Dendritic cell treated with granulocyte-macrophage colony-stimulating factor and Interleukin-4, amounts not matched to agents 40 ng/mL and 50 ng/mL, for 4 days (primary cell): ENCODE measurements around the gene TMEM229A.
"Not testable (repeated sequence)": the region's sequence is repeated elsewhere in the genome, so short reads cannot be mapped to it uniquely, and the experiment has no call there.

Experiments used
- H3K27ac Mint-ChIP-seq: one replicate; pipeline ENCODE4 v1.8.0; 2022; ENCODE audit warnings: mild to moderate bottlenecking, mixed read lengths
- H3K27me3 Mint-ChIP-seq: one replicate; pipeline ENCODE4 v1.8.0; 2022; ENCODE audit warnings: mild to moderate bottlenecking, mixed read lengths
- H3K36me3 Mint-ChIP-seq: one replicate; pipeline ENCODE4 v1.8.0; 2022; ENCODE audit warnings: low read depth, mixed read lengths
- H3K4me1 Mint-ChIP-seq: one replicate; pipeline ENCODE4 v1.8.0; 2022; ENCODE audit warnings: low read depth, mixed read lengths
- H3K4me3 Mint-ChIP-seq: one replicate; pipeline ENCODE4 v1.8.0; 2022; ENCODE audit warnings: mild to moderate bottlenecking, moderate library complexity, mixed read lengths
- H3K9me3 Mint-ChIP-seq: one replicate; pipeline ENCODE4 v1.8.0; 2022; ENCODE audit warnings: mixed read lengths
- intact Hi-C: fragments of 100-400 bp; cut with micrococcal nuclease; formaldehyde crosslinking; loops from one replicate; pipeline ENCODE4 v1.15.0; 2022

The TMEM229A gene

DNA sequence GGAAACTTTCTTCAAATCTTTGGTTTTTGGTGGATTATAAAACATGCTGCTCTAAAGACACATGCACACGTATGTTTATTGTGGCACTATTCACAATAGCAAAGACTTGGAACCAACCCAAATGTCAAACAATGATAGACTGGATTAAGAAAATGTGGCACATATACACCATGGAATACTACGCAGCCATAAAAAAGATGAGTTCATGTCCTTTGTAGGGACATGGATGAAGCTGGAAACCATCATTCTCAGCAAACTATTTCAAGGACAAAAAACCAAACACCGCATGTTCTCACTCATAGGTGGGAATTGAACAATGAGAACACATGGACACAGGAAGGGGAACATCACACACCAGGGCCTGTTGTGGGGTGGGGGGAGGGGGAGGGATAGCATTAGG lies 8.5 kb downstream of the TMEM229A start:
- H3K9me3 Mint-ChIP-seq, H3K4me1 Mint-ChIP-seq, intact Hi-C loops, H3K36me3 Mint-ChIP-seq, H3K27me3 Mint-ChIP-seq, H3K4me3 Mint-ChIP-seq, H3K27ac Mint-ChIP-seq: not testable (repeated sequence)

DNA sequence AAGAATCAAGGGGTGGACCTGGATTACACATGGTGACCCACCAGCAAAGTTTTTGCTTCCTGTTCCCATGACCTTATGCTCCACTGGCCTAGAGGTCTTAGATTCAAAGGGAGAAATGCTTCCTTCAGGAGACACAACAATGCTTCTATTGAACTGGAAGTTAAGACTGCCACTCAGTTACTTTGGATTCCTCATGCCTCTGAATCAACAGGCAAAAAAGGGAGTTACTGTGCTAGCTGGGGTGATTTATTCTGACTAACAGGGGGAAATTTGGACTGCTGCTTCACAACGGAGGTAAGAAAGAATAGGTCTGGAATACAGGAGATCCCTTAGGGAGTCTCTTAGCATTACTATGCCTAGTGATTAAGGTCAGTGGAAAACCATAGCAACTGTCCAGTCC lies 10.3 kb downstream of the TMEM229A start:
- Mint-ChIP-seq H3K36me3 (no peaks in the 10 kb centered on the region), H3K4me3 (no peak overlapping the region), H3K4me1 (no peaks in the 10 kb centered on the region), H3K27ac (no peak overlapping the region), H3K9me3 (no peaks in the 10 kb centered on the region), H3K27me3 (no peaks in the 10 kb centered on the region)
- intact Hi-C loops, result no loop called here

DNA sequence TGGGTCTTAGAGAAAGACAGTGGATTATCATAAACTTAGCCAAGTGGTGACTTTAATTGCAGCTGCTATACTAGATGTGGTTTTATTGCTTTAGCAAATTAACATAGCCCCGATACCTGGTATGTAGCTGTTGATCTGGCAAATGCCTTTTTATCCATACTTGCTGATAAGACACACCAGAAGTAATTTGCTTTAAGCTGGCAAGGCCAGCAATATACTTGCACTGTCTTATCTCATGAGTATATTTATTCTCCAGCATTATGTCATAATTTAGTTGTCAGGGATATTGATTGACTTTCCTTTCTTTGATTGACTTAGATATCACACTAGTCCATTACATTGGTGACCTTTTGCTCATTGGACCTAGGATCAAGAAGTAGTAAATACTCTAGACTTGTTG lies 12.8 kb downstream of the TMEM229A start:
- Mint-ChIP-seq H3K27me3 (no peaks in the 10 kb centered on the region), H3K4me1 (no peaks in the 10 kb centered on the region), H3K36me3 (no peaks in the 10 kb centered on the region), H3K27ac (no peak overlapping the region), H3K9me3 (no peaks in the 10 kb centered on the region), H3K4me3 (no peak overlapping the region)
- intact Hi-C loops, result no loop called here

DNA sequence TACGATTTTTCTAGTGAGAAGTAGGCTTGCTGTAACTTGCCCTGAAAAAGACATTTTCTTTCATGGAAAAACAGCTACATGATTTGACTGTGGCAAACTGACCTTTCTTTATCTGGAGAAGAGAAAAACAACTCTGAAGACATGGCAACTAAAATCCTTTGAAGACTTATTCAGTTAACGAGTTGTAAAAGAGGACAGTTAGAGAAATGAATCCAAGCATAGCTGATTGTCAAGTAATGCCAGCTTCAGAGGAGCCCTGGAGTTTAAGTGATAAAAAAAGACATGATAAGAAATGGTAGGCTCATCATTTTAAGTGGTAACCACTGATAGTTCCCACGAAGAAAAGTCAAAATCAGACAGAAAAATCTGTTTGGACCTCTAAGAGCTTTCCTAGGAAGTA lies 19.6 kb downstream of the TMEM229A start:
- intact Hi-C loops, result no loop called here
- Mint-ChIP-seq H3K36me3 (no peaks in the 10 kb centered on the region), H3K9me3 (no peaks in the 10 kb centered on the region), H3K27me3 (no peaks in the 10 kb centered on the region), H3K27ac (no peak overlapping the region), H3K4me1 (no peaks in the 10 kb centered on the region), H3K4me3 (no peak overlapping the region)

DNA sequence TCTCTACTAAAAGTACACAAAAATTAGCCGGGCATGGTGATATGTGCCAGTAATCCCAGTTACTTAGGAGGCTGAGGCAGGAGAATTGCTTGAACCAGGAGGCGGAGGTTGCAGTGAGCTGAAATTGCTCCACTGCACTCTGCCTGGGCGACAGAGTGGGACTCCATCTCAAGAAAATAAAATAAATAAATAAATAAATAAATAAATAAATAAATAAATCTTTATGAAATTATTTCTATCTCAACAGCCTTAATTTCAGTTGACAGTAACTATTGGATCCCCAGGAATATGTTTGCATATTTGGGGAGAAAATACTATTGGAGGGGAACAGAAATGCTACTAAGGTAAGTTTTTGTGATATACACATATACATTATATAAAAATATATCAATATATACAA lies 20.0 kb downstream of the TMEM229A start:
- H3K4me1 Mint-ChIP-seq, result no peaks in the 10 kb centered on the region
- H3K4me3 Mint-ChIP-seq, result no peak overlapping the region
- intact Hi-C loops, result no loop called here
- H3K9me3 Mint-ChIP-seq, result no peaks in the 10 kb centered on the region
- H3K27me3 Mint-ChIP-seq, result no peaks in the 10 kb centered on the region
- H3K36me3 Mint-ChIP-seq, result no peaks in the 10 kb centered on the region
- no peak overlapping the region for H3K27ac Mint-ChIP-seq

DNA sequence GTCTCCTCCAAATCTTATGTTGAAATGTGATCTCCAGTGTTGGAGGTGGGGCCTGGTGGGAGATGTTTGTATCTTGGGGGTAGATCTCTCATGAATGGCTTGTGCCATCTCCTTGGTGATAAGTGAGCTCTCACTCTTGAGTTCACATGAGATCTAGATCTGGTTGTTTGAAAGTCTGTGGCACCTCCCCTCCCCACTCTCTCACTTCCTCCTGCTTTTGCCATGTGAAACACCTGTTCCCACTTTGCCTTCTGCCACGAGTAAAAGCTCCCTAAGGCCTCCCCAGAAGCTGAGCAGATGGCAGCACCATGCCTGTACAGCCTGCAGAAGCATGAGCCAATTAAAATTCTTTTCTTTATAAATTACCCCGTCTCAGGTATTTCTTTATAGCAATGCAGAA lies 23.5 kb downstream of the TMEM229A start:
- no peaks in the 10 kb centered on the region for H3K4me1 Mint-ChIP-seq
- no peaks in the 10 kb centered on the region for H3K27me3 Mint-ChIP-seq
- no peak overlapping the region for H3K4me3 Mint-ChIP-seq
- H3K9me3 Mint-ChIP-seq, result no peaks in the 10 kb centered on the region
- intact Hi-C loops, result no loop called here
- no peak overlapping the region for H3K27ac Mint-ChIP-seq
- no peaks in the 10 kb centered on the region for H3K36me3 Mint-ChIP-seq

DNA sequence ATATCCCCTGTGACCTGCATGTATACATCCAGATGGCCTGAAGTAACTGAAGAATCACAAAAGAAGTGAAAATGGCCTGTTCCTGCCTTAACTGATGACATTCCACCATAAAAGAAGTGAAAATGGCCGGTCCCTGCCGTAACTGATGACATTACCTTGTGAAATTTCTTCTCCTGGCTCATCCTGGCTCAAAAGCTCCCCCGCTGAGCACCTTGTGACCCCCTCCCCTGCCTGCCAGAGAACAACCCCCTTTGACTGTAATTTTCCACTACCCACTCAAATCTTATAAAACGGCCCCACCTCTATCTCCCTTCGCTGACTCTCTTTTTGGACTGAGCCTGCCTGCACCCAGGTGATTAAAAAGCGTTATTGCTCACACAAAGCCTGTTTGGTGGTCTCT lies 24.6 kb downstream of the TMEM229A start:
- H3K9me3 Mint-ChIP-seq, H3K27ac Mint-ChIP-seq, H3K4me3 Mint-ChIP-seq, H3K36me3 Mint-ChIP-seq, H3K27me3 Mint-ChIP-seq, H3K4me1 Mint-ChIP-seq, intact Hi-C loops: not testable (repeated sequence)

DNA sequence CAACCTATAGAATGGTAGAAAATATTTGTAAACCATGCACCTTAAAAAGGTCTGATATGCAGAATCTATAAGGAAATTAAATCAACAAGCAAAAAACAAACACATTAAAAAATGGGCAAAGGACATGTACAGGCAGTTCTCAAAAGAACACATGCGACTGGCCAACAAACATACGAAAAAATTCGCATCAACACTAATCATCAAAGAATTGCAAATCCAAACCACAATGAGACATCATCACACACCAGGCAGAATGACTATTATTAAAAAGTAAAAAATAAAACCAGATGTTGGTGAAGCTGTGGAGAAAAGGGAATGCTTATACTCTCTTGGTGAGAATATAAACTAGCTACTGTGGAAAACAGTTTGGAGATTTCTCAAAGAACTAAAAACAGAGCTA lies 33.2 kb downstream of the TMEM229A start:
- Mint-ChIP-seq H3K4me3 (no peak overlapping the region), H3K9me3 (peaks cover 27% of the 10 kb centered on the region), H3K36me3 (no peaks in the 10 kb centered on the region), H3K4me1 (no peaks in the 10 kb centered on the region), H3K27ac (no peak overlapping the region), H3K27me3 (no peaks in the 10 kb centered on the region)
- intact Hi-C loops, result no loop called here

- Mint-ChIP-seq H3K27ac (no peak overlapping the region), H3K4me1 (no peaks in the 10 kb centered on the region), H3K4me3 (no peak overlapping the region), H3K36me3 (no peaks in the 10 kb centered on the region), H3K9me3 (peaks cover 24% of the 10 kb centered on the region), H3K27me3 (no peaks in the 10 kb centered on the region)
- intact Hi-C loops, result no loop called here
Measured at GRCh38 chr7:123998921-123999320, 33.9 kb downstream of the TMEM229A start.

- no peaks in the 10 kb centered on the region for H3K36me3 Mint-ChIP-seq
- H3K9me3 Mint-ChIP-seq, result peaks cover 18% of the 10 kb centered on the region
- H3K27ac Mint-ChIP-seq, result no peak overlapping the region
- H3K4me3 Mint-ChIP-seq, result no peak overlapping the region
- intact Hi-C loops, result no loop called here
- no peaks in the 10 kb centered on the region for H3K4me1 Mint-ChIP-seq
- no peaks in the 10 kb centered on the region for H3K27me3 Mint-ChIP-seq
Measured at GRCh38 chr7:123996327-123996625, 36.6 kb downstream of the TMEM229A start.

GRCh38 chr7:123995617-123996326 lies 37.1 kb downstream of the TMEM229A start:
- H3K9me3 Mint-ChIP-seq, result peaks cover 18% of the 10 kb centered on the region

GRCh38 chr7:123994449-123994848 lies 38.4 kb downstream of the TMEM229A start:
- intact Hi-C loops, result no loop called here
- Mint-ChIP-seq H3K9me3 (peaks cover 27% of the 10 kb centered on the region), H3K4me3 (no peak overlapping the region), H3K27ac (no peak overlapping the region), H3K36me3 (no peaks in the 10 kb centered on the region), H3K4me1 (no peaks in the 10 kb centered on the region), H3K27me3 (no peaks in the 10 kb centered on the region)

More at GRCh38 chr7:123995617-123996326, 37.1 kb downstream of the TMEM229A start:
- intact Hi-C loops, result no loop called here
- Mint-ChIP-seq H3K36me3 (no peaks in the 10 kb centered on the region), H3K27ac (no peak overlapping the region), H3K27me3 (no peaks in the 10 kb centered on the region), H3K4me3 (no peak overlapping the region), H3K4me1 (no peaks in the 10 kb centered on the region)

GRCh38 chr7:123993996-123994395 lies 38.9 kb downstream of the TMEM229A start:
- Mint-ChIP-seq H3K27me3 (no peaks in the 10 kb centered on the region), H3K4me3 (no peak overlapping the region), H3K36me3 (no peaks in the 10 kb centered on the region), H3K9me3 (peaks cover 27% of the 10 kb centered on the region), H3K27ac (no peak overlapping the region), H3K4me1 (no peaks in the 10 kb centered on the region)
- intact Hi-C loops, result no loop called here

GRCh38 chr7:123992913-123993518 lies 39.9 kb downstream of the TMEM229A start:
- H3K36me3 Mint-ChIP-seq, result no peaks in the 10 kb centered on the region
- H3K27ac Mint-ChIP-seq, result no peak overlapping the region
- intact Hi-C loops, result no loop called here
- H3K27me3 Mint-ChIP-seq, result no peaks in the 10 kb centered on the region
- peaks cover 27% of the 10 kb centered on the region for H3K9me3 Mint-ChIP-seq
- H3K4me3 Mint-ChIP-seq, result no peak overlapping the region
- H3K4me1 Mint-ChIP-seq, result no peaks in the 10 kb centered on the region

DNA sequence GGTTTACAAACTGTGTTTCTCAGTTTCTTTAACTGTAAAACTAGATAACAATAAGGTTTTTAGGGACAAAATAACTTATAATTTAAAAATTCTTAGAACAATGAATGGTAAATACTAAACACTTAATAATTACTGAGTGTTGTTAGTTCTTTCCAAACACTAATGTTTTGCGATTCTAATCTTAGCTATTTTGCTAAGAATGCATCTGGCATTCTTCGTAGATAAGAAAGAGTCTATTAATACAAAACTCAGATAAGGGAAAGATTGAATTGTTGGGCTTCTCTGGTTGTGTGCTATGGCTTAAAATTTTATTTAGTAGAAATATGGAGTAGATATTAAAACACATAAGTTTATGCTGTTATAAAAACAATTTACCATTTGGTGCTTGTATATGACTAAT lies 45.4 kb downstream of the TMEM229A start:
- Mint-ChIP-seq H3K4me1 (no peaks in the 10 kb centered on the region), H3K27me3 (no peaks in the 10 kb centered on the region), H3K4me3 (no peak overlapping the region), H3K27ac (no peak overlapping the region), H3K36me3 (no peaks in the 10 kb centered on the region), H3K9me3 (peaks cover 9% of the 10 kb centered on the region)
- intact Hi-C loops, result no loop called here
